ENCODE results near the gene ALDH8A1.

- TF ChIP-seq, protein P1, sequence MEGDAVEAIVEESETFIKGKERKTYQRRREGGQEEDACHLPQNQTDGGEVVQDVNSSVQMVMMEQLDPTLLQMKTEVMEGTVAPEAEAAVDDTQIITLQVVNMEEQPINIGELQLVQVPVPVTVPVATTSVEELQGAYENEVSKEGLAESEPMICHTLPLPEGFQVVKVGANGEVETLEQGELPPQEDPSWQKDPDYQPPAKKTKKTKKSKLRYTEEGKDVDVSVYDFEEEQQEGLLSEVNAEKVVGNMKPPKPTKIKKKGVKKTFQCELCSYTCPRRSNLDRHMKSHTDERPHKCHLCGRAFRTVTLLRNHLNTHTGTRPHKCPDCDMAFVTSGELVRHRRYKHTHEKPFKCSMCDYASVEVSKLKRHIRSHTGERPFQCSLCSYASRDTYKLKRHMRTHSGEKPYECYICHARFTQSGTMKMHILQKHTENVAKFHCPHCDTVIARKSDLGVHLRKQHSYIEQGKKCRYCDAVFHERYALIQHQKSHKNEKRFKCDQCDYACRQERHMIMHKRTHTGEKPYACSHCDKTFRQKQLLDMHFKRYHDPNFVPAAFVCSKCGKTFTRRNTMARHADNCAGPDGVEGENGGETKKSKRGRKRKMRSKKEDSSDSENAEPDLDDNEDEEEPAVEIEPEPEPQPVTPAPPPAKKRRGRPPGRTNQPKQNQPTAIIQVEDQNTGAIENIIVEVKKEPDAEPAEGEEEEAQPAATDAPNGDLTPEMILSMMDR (IDR thresholded peaks at IDR 0.05): no peak
- TF ChIP-seq EP300 (IDR thresholded peaks at IDR 0.05): no peak
Measured at GRCh38 chr6:134873500-134874388, 76.2 kb downstream of the ALDH8A1 start.
